Measurements from ENCODE around the gene HSCB. TPM values are rescaled to one million over a fixed set of nuclear protein-coding genes. Genes with fewer than 3 reads are reported as not detected.

The HSCB gene
- total and polyA plus RNA-seq, 9 of the 15 experiments (the other 6 are each of a cell fraction or from before 2014, with no cell fraction given), result 2.6 to 13.1 (median 8.6) TPM

DNA sequence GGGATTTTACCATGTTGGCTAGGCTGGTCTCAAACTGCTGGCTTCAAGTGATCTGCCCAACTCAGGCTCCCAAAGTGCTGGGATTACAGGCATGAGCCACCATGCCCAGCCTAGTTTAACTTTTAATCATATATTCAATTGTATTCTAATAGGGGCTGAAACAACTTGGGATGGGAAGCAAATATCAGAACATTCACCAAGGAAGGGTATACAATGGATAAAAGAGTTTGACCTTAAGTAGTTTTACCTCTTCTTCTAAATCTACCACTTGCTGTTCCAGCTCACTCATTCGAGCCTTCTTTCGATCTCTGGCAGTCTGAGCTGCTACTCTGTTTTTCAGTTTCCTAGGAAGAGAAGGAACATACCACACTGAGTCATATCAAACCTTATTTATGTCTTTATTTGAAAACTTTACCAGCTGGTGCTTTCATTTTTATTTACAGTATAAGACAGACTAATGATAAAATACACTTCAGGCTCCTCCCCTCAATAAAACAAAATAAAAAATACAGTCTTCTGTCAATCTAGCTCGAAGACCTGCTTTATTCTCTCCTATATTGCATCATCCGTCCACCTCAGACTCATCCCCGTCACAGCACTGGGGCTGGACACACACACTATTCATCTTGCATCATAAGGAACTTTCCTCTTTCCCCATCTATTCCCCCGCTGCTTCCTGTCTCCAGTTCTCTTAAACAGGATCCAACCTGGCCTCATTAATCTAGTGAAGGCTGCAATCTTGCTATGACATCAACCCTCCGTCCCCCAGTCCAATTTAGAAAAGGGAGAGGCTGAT, 57.2 kb downstream of the HSCB start (continued):
- TF ChIP-seq TEAD1 (CRISPR knock-in tag; IDR thresholded peaks at IDR 0.05) (no peak), NR2C2 (CRISPR knock-in tag; IDR thresholded peaks at IDR 0.05) (no peak), NR2C2 (tag; IDR thresholded peaks at IDR 0.05) (no peak), ARHGAP35 (IDR thresholded peaks at IDR 0.05; ENCODE audit: partially characterized antibody) (no peak), TARDBP (IDR thresholded peaks at IDR 0.05) (no peak), ZNF785 (CRISPR knock-in tag; IDR thresholded peaks at IDR 0.05) (no peak), ZNF175 (CRISPR knock-in tag; IDR thresholded peaks at IDR 0.05; ENCODE audit: low read depth) (no peak; the same call in 1 of the 2 replicates), FOXA3 (CRISPR knock-in tag; conservative IDR thresholded peaks at IDR 0.05 in 1 of 2, IDR thresholded peaks at IDR 0.05 in 1 of 2) (no peak), ASH1L (IDR thresholded peaks at IDR 0.05; ENCODE audit: borderline replicate concordance, low read depth, partially characterized antibody) (no peak), ZNF436 (CRISPR knock-in tag; IDR thresholded peaks at IDR 0.05) (no peak), BRCA1 (IDR thresholded peaks at IDR 0.05) (no peak), BRCA1 (CRISPR knock-in tag; IDR thresholded peaks at IDR 0.05) (no peak), ZNF696 (CRISPR knock-in tag; conservative IDR thresholded peaks at IDR 0.05) (no peak), GABPB2 (CRISPR knock-in tag; conservative IDR thresholded peaks at IDR 0.05) (no peak), ZNF507 (tag; conservative IDR thresholded peaks at IDR 0.05) (no peak), SMARCA4 (IDR thresholded peaks at IDR 0.05) (peak; percentile 37; the same call in 1 of the 2 replicates), ZNF133 (CRISPR knock-in tag; IDR thresholded peaks at IDR 0.05) (no peak), LEF1 (IDR thresholded peaks at IDR 0.05) (no peak), SMARCC2 (IDR thresholded peaks at IDR 0.05; ENCODE audit: low read depth) (no peak), HDAC6 (IDR thresholded peaks at IDR 0.05; ENCODE audit: low read depth, low read length) (no peak), POLR2AphosphoS2 (IDR thresholded peaks at IDR 0.05; ENCODE audit: low read length) (no peak), TCF7 (IDR thresholded peaks at IDR 0.05; ENCODE audit: borderline replicate concordance) (no peak), TGIF2 (CRISPR knock-in tag; IDR thresholded peaks at IDR 0.05) (no peak), MBD2 (IDR thresholded peaks at IDR 0.05; ENCODE audit: borderline replicate concordance, low read depth) (no peak)
- TF ChIP-seq, protein P1, sequence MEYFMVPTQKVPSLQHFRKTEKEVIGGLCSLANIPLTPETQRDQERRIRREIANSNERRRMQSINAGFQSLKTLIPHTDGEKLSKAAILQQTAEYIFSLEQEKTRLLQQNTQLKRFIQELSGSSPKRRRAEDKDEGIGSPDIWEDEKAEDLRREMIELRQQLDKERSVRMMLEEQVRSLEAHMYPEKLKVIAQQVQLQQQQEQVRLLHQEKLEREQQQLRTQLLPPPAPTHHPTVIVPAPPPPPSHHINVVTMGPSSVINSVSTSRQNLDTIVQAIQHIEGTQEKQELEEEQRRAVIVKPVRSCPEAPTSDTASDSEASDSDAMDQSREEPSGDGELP (CRISPR knock-in tag; IDR thresholded peaks at IDR 0.05; ENCODE audit: borderline replicate concordance), result no peak
- TF ChIP-seq, protein P2, sequence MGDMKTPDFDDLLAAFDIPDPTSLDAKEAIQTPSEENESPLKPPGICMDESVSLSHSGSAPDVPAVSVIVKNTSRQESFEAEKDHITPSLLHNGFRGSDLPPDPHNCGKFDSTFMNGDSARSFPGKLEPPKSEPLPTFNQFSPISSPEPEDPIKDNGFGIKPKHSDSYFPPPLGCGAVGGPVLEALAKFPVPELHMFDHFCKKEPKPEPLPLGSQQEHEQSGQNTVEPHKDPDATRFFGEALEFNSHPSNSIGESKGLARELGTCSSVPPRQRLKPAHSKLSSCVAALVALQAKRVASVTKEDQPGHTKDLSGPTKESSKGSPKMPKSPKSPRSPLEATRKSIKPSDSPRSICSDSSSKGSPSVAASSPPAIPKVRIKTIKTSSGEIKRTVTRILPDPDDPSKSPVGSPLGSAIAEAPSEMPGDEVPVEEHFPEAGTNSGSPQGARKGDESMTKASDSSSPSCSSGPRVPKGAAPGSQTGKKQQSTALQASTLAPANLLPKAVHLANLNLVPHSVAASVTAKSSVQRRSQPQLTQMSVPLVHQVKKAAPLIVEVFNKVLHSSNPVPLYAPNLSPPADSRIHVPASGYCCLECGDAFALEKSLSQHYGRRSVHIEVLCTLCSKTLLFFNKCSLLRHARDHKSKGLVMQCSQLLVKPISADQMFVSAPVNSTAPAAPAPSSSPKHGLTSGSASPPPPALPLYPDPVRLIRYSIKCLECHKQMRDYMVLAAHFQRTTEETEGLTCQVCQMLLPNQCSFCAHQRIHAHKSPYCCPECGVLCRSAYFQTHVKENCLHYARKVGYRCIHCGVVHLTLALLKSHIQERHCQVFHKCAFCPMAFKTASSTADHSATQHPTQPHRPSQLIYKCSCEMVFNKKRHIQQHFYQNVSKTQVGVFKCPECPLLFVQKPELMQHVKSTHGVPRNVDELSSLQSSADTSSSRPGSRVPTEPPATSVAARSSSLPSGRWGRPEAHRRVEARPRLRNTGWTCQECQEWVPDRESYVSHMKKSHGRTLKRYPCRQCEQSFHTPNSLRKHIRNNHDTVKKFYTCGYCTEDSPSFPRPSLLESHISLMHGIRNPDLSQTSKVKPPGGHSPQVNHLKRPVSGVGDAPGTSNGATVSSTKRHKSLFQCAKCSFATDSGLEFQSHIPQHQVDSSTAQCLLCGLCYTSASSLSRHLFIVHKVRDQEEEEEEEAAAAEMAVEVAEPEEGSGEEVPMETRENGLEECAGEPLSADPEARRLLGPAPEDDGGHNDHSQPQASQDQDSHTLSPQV (IDR thresholded peaks at IDR 0.05), result no peak

Measured in K562 (cell line).